ENCODE data around the gene ABCC2.

DNA sequence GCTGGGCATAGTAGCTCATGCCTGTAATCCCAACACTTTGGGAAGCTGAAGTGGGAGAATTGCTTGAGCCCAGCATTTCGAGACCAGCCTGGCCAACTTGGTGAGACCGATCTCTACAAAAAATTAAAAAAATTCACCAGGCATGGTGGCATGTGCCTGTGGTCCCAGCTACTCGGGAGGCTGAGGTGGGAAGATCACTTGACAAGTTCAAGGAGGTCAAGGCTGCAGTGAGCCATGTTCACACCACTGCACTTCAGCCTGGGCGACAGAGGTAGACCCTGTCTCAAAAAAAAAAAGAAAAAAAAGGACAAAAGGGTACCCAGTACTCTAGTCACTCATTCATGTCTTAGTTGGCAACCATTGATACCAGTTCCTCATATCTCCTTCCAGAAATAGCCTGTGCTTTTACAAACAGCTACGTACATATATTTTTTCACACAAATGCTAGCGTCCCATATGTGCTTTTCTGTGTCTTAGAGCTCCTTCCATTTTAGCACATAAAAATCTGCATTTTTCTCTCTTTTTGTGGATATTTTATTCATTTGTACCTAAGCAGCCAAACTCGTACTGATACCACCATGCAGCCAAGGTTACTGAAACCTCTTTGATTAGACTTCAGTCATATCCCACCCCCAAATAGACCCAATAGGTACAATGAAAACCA is 5.5 kb downstream of the ABCC2 start:
- TF ChIP-seq, protein P1, sequence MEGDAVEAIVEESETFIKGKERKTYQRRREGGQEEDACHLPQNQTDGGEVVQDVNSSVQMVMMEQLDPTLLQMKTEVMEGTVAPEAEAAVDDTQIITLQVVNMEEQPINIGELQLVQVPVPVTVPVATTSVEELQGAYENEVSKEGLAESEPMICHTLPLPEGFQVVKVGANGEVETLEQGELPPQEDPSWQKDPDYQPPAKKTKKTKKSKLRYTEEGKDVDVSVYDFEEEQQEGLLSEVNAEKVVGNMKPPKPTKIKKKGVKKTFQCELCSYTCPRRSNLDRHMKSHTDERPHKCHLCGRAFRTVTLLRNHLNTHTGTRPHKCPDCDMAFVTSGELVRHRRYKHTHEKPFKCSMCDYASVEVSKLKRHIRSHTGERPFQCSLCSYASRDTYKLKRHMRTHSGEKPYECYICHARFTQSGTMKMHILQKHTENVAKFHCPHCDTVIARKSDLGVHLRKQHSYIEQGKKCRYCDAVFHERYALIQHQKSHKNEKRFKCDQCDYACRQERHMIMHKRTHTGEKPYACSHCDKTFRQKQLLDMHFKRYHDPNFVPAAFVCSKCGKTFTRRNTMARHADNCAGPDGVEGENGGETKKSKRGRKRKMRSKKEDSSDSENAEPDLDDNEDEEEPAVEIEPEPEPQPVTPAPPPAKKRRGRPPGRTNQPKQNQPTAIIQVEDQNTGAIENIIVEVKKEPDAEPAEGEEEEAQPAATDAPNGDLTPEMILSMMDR (IDR thresholded peaks at IDR 0.05; ENCODE audit: low read depth, low read length) = no peak
- TF ChIP-seq EZH2phosphoT487 (IDR thresholded peaks at IDR 0.05; ENCODE audit: low read depth) = no peak

Measured in OCI-LY3 (cell line).